Effector memory CD8-positive, alpha-beta T cell (primary cell): Measurements from ENCODE around the gene NCL.
"Not testable (repeated sequence)": the region's sequence is repeated elsewhere in the genome, so short reads cannot be mapped to it uniquely, and the experiment has no call there.

ENCODE experiments used
- ATAC-seq: fragments of 150-1000 bp; cut with Tn5 transposase; replicated peaks from 2 replicates; pipeline ENCODE4 v1.10.0; 2021; ENCODE audit warnings: mild to moderate bottlenecking, moderate library complexity
- DNase-seq, 3 experiments: peaks; one replicate each; pipeline ENCODE4 v3.0.0; 2021
- H3K27ac Mint-ChIP-seq, 2 donors: one replicate each; pipeline ENCODE4 v1.8.0; 2022; ENCODE audit warnings: mild to moderate bottlenecking in 2 of 2, mixed read lengths in 2 of 2, moderate library complexity in 2 of 2
- H3K27me3 Mint-ChIP-seq, 2 donors: one replicate each; pipeline ENCODE4 v1.8.0; 2022; ENCODE audit warnings: mixed read lengths in 2 of 2
- H3K36me3 Mint-ChIP-seq: one replicate; pipeline ENCODE4 v1.8.0; 2022; ENCODE audit warnings: mild to moderate bottlenecking, moderate library complexity, mixed read lengths; ENCODE audit not compliant: insufficient read depth
- H3K4me1 Mint-ChIP-seq, 2 donors: one replicate each; pipeline ENCODE4 v1.8.0; 2022; ENCODE audit warnings: low read depth in 2 of 2, mixed read lengths in 2 of 2
- H3K4me3 Mint-ChIP-seq, 2 donors: one replicate each; pipeline ENCODE4 v1.8.0; 2022; ENCODE audit warnings: mild to moderate bottlenecking in 2 of 2, mixed read lengths in 2 of 2, moderate library complexity in 2 of 2
- H3K9me3 Mint-ChIP-seq, 2 donors: one replicate each; pipeline ENCODE4 v1.8.0; 2022; ENCODE audit warnings: mixed read lengths in 2 of 2

NCL gene

DNA sequence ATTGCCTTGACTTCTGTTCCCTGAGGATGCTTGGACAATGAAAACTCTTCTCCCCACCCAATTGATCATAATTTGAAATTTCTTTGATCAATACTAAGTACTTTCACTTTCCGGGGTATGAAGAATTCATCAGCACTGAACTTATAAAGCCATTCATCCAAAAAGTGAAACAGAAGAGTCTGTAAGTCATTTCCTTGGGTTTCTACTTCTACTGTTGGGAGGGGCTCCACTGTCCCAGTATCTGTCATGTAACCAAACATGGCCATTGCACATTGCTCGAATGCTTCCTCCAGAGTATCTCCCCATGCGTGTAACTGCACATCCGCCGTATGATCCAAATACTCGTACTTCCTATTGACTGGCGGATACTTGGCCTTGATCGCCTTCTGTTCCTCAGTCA lies 30.3 kb downstream of the NCL start:
- Mint-ChIP-seq H3K4me3 (no peak overlapping the region), H3K27me3 (peaks cover 0 to 19% of the 10 kb centered on the region in 2 donors), H3K9me3 (peaks cover 12 to 21% of the 10 kb centered on the region in 2 donors), H3K4me1 (no peaks in the 10 kb centered on the region), H3K36me3 (peaks cover 5% of the 10 kb centered on the region), H3K27ac (no peak overlapping the region)
- no peak for DNase-seq
- no peak for ATAC-seq

DNA sequence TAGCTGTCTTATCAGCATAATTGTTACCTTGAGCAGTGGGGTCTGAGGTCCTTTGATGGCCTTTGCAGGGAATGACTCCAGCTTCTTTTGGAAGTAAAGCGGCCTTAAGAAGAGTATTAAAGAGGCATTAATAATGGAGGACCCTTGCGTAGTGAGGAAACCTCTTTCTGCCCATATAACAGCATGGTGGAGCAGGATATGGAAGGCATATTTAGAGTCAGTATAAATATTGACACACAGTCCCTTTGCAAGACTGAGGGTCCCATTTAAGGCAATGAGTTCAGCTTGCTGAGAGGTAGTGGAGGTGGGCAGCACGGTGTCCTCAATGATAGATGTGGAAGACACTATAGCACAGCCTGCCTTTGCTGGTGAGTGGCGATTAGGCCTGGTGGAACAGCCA lies 32.7 kb downstream of the NCL start:
- Mint-ChIP-seq H3K9me3 (peaks cover 12 to 21% of the 10 kb centered on the region in 2 donors), H3K27me3 (peaks cover 0 to 19% of the 10 kb centered on the region in 2 donors), H3K27ac (no peak overlapping the region), H3K36me3 (peaks cover 9% of the 10 kb centered on the region), H3K4me3 (no peak overlapping the region), H3K4me1 (peaks cover 0 to 5% of the 10 kb centered on the region in 2 donors)
- no peak for DNase-seq
- ATAC-seq, result no peak

DNA sequence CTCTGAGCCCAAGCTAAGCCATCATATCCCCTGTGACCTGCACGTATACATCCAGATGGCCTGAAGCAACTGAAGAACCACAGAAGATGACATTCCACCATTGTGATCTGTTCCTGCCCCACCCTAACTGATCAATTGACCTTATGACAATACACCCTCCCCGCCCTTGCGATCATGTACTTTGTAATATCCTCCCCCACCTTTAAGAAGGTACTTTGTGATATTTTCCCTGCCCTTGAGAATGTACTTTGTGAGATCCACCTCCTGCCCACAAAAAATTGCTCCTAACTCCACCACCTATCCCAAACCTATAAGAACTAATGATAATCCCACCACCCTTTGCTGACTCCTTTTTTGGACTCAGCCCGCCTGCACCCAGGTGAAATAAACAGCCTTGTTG lies 33.8 kb downstream of the NCL start:
- H3K4me3 Mint-ChIP-seq, DNase-seq, ATAC-seq: not testable (repeated sequence)

DNA sequence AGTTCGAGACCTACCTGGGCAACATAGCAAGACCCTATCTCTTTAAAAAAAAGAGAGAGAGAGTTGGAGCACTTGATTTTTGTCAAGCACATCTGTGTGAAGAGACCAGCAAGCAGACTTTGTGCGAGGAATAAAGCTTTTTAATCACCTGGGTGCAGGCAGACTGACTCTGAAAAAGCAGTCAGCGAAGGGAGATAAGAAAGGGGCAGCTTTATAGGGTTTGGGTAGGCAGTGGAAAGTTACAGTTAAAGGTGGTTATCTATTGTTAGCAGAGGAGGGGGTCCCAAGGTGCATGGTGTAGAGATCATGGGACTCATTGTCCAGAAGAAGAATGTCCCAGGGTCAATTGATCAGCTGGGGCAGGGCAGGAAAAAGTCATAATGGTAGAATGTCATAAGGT lies 34.4 kb downstream of the NCL start:
- H3K9me3 Mint-ChIP-seq, result peaks cover 12 to 21% of the 10 kb centered on the region in 2 donors
- peaks cover 0 to 19% of the 10 kb centered on the region in 2 donors for H3K27me3 Mint-ChIP-seq
- peaks cover 13% of the 10 kb centered on the region for H3K36me3 Mint-ChIP-seq
- no peak overlapping the region for H3K27ac Mint-ChIP-seq
- no peak for DNase-seq
- no peak for ATAC-seq
- H3K4me3 Mint-ChIP-seq, result no peak overlapping the region
- peaks cover 0 to 10% of the 10 kb centered on the region in 2 donors for H3K4me1 Mint-ChIP-seq

More for the DNA sequence above, 33.8 kb downstream of the NCL start:
- H3K9me3 Mint-ChIP-seq, result peaks cover 12 to 21% of the 10 kb centered on the region in 2 donors
- H3K4me1 Mint-ChIP-seq, result peaks cover 0 to 10% of the 10 kb centered on the region in 2 donors
- H3K27ac Mint-ChIP-seq, result not testable (repeated sequence)
- peaks cover 13% of the 10 kb centered on the region for H3K36me3 Mint-ChIP-seq
- H3K27me3 Mint-ChIP-seq, result peaks cover 0 to 19% of the 10 kb centered on the region in 2 donors

- Mint-ChIP-seq H3K9me3 (peaks cover 12 to 21% of the 10 kb centered on the region in 2 donors), H3K4me1 (peaks cover 0 to 10% of the 10 kb centered on the region in 2 donors), H3K27ac (no peak overlapping the region), H3K36me3 (peaks cover 10% of the 10 kb centered on the region), H3K4me3 (no peak overlapping the region), H3K27me3 (peaks cover 0 to 19% of the 10 kb centered on the region in 2 donors)
- ATAC-seq (no peak), DNase-seq (no peak)
Observed at GRCh38 chr2:231429152-231429551, 35.1 kb downstream of the NCL start.

- peaks cover 0 to 18% of the 10 kb centered on the region in 2 donors for H3K27me3 Mint-ChIP-seq
- peaks cover 8% of the 10 kb centered on the region for H3K36me3 Mint-ChIP-seq
- no peak for ATAC-seq
- DNase-seq, result no peak
- H3K4me3 Mint-ChIP-seq, result peak overlapping the region in 1 of 2 donors; percentile 81
- peak overlapping the region in 1 of 2 donors; percentile 97 for H3K27ac Mint-ChIP-seq
- peaks cover 0 to 10% of the 10 kb centered on the region in 2 donors for H3K4me1 Mint-ChIP-seq
- H3K9me3 Mint-ChIP-seq, result peaks cover 12 to 19% of the 10 kb centered on the region in 2 donors
Observed at GRCh38 chr2:231427116-231427515, 37.2 kb downstream of the NCL start.

DNA sequence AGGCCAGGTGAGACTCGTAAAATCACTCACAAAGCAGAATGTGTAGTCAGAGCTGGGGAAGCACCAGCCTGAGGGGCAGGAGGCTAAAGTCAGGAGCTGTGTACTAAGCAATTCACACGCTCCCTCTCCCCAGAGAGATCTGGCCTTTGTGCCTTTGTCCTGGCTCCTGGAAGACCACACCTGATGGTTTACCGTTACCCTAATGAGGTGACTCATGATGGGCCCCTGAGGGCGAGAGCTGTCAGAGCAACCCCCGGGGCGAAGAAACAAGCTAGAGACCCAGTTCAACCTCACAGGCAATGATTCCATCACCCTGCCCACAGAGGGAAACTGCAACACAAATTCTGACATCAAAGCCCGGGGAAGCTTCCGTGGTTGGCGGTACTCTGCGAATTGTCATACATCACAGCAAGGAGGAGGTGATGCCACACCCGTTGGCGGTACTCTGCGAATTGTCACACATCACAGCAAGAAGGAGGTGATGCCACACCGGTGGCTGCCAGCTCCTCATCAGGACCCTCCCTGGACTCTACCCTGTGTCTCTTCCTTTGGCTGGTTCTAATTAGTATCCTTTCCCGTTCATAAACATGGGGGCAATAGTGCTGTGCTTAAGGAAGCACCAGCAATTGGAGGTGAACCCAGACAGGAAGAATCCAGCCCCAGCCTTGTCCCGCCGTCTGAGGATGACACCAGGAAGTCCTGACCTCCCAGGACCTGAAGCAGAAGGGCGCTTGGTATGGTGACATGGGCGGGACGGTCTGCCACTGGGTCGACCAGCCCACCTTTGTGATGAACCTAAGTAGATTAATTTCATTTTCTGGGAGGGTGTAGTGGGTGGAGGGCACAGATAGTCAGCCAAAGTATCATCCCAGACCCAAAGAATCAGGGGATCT lies 38.2 kb downstream of the NCL start:
- peak in 2 of 3 experiments; percentile 65 to 66 for DNase-seq
- ATAC-seq, result peak; percentile 89
- Mint-ChIP-seq H3K9me3 (peaks cover 5 to 8% of the 10 kb centered on the region in 2 donors), H3K27ac (peak overlapping the region in 1 of 2 donors; percentile 97), H3K36me3 (peaks cover 8% of the 10 kb centered on the region), H3K4me1 (peaks cover 0 to 10% of the 10 kb centered on the region in 2 donors), H3K27me3 (peaks cover 0 to 10% of the 10 kb centered on the region in 2 donors), H3K4me3 (peak overlapping the region in 1 of 2 donors; percentile 81)

DNA sequence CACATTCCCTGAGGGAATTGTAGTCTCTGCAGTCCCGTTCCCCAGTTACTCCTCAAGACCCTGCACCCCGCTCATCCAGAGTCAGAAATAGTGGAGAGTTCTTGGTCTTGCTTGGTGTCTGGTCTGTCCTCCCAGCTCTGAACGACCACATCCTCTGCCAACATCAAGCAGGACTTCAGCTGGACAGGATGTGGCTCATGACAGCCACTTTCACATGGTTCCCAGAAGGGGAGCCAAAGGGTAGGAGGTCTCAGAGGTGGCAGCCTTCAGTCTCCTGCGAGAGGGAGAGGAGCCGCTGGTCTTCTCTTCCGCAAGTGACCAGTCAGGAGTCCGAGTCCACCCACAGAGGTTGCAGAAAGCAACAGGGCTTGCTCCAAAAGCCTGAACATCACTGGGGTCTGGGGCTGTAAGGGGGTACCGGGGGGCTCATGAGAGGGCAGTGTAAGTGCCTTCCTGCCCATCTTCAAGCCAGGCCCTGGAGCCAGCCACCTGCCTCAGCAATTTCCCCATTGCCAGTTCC lies 38.9 kb downstream of the NCL start:
- H3K27ac Mint-ChIP-seq, result peak overlapping the region in 1 of 2 donors; percentile 97
- H3K9me3 Mint-ChIP-seq, result peaks cover 0 to 1% of the 10 kb centered on the region in 2 donors
- DNase-seq, result no peak
- no peak for ATAC-seq
- H3K4me1 Mint-ChIP-seq, result peaks cover 0 to 10% of the 10 kb centered on the region in 2 donors
- H3K27me3 Mint-ChIP-seq, result peaks cover 0 to 3% of the 10 kb centered on the region in 2 donors
- peaks cover 8% of the 10 kb centered on the region for H3K36me3 Mint-ChIP-seq
- H3K4me3 Mint-ChIP-seq, result peak overlapping the region in 1 of 2 donors; percentile 81

DNA sequence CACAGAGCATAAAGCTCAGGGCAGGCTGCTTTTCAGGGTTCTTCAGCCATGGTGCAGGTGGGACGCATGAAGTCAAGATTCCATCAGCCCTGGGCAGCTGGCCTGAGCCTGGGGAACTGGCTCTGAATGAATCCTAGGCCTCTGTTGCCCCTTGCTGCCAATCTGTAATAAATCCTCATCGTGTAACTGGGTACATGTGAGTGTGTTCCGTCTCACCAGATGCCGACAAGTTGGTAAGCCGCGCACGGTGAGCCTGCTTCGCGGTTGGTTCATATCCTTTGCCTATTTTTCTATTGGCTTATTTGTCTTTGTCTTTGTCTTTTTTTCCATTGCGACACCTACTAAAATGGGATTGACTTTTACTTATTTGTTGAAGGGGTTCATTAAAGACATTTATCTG lies 41.1 kb downstream of the NCL start:
- H3K4me1 Mint-ChIP-seq, result peaks cover 0 to 10% of the 10 kb centered on the region in 2 donors

DNA sequence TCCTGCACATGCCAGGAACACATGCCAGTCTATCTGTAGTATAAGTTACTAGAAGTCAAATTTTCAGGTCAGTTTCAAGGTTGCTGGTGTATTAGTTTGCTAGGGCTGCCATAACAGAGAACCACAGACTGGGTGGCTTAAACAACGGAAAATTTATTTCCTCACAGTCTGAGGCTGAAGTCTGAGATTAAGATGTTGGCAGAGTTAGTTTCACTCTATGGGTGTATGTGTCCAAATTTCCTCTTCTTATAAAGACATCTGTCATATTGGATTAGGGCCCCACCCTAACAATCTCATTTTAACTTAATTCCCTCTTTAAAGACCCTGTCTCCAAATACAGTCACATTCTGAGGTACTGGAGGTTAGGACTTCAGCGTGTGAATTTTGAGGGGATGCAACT lies 42.2 kb downstream of the NCL start:
- H3K27me3 Mint-ChIP-seq, result peaks cover 6 to 18% of the 10 kb centered on the region in 2 donors
- no peaks in the 10 kb centered on the region for H3K9me3 Mint-ChIP-seq
- peaks cover 4% of the 10 kb centered on the region for H3K36me3 Mint-ChIP-seq
- peaks cover 0 to 10% of the 10 kb centered on the region in 2 donors for H3K4me1 Mint-ChIP-seq
- DNase-seq (no peak), ATAC-seq (no peak)
- no peak overlapping the region for H3K27ac Mint-ChIP-seq
- no peak overlapping the region for H3K4me3 Mint-ChIP-seq

More for the DNA sequence above, 41.1 kb downstream of the NCL start:
- H3K4me3 Mint-ChIP-seq, result no peak overlapping the region
- ATAC-seq (no peak), DNase-seq (no peak)
- H3K36me3 Mint-ChIP-seq, result peaks cover 4% of the 10 kb centered on the region
- H3K9me3 Mint-ChIP-seq, result no peaks in the 10 kb centered on the region
- H3K27ac Mint-ChIP-seq, result no peak overlapping the region
- H3K27me3 Mint-ChIP-seq, result peaks cover 6 to 16% of the 10 kb centered on the region in 2 donors

DNA sequence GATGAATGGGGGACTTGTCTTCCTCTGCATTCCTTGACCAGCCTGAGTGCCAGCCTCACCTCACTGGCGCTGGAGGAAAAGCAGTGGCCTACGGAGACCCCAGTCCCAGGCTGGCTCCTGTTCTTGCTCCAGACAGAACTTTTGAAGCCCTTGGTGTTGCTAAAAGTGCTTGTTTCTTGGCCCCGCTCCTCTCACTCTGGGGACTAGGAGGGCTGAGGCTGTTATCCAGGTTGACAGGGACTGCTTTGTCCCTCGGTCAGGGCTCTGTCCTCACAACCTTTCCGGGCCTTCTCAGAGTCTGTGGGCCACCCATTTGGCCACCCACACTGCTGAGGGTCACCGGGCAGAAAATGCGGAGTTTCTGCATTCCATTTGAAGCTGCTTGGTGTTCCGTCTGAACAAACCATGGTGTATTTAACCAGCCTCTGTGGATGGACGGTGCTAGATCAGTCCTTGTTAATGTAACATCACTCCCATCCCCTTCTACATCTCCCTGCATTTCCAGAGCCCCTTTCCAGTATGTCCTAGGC lies 43.2 kb downstream of the NCL start:
- DNase-seq, result no peak
- H3K27me3 Mint-ChIP-seq, result peaks cover 6 to 25% of the 10 kb centered on the region in 2 donors
- no peaks in the 10 kb centered on the region for H3K9me3 Mint-ChIP-seq
- H3K4me1 Mint-ChIP-seq, result peaks cover 0 to under 1% of the 10 kb centered on the region in 2 donors
- H3K27ac Mint-ChIP-seq, result no peak overlapping the region
- H3K36me3 Mint-ChIP-seq, result peaks cover under 1% of the 10 kb centered on the region
- no peak overlapping the region for H3K4me3 Mint-ChIP-seq
- ATAC-seq, result no peak

- ATAC-seq, result no peak
- Mint-ChIP-seq H3K27ac (no peak overlapping the region), H3K4me3 (no peak overlapping the region), H3K36me3 (no peaks in the 10 kb centered on the region), H3K9me3 (no peaks in the 10 kb centered on the region), H3K4me1 (no peaks in the 10 kb centered on the region), H3K27me3 (peaks cover 9 to 45% of the 10 kb centered on the region in 2 donors)
- no peak for DNase-seq
Observed at GRCh38 chr2:231418820-231419640, 45.3 kb downstream of the NCL start.

- peaks cover 42 to 81% of the 10 kb centered on the region in 2 donors for H3K27me3 Mint-ChIP-seq
- H3K4me1 Mint-ChIP-seq, result peaks cover 0 to 1% of the 10 kb centered on the region in 2 donors
- no peak overlapping the region for H3K27ac Mint-ChIP-seq
- DNase-seq (no peak), ATAC-seq (no peak)
- peaks cover 3 to 8% of the 10 kb centered on the region in 2 donors for H3K9me3 Mint-ChIP-seq
- no peak overlapping the region for H3K4me3 Mint-ChIP-seq
- H3K36me3 Mint-ChIP-seq, result no peaks in the 10 kb centered on the region
Observed at GRCh38 chr2:231415029-231415428, 49.3 kb downstream of the NCL start.
